GM19351 (cell line): Measurements from ENCODE around the gene ANKRD36C.
A peak's percentile ranks its signal among the peaks of the same experiment; 100 is the strongest.
"Not testable (repeated sequence)": the region's sequence is repeated elsewhere in the genome, so short reads cannot be mapped to it uniquely, and the experiment has no call there.

Experiments
- ATAC-seq: cut with Tn5 transposase; IDR thresholded peaks from one replicate; pipeline ENCODE4 v1.9.1; 2021; ENCODE audit warnings: mild to moderate bottlenecking, moderate library complexity; ENCODE audit not compliant: unreplicated experiment

ANKRD36C gene

DNA sequence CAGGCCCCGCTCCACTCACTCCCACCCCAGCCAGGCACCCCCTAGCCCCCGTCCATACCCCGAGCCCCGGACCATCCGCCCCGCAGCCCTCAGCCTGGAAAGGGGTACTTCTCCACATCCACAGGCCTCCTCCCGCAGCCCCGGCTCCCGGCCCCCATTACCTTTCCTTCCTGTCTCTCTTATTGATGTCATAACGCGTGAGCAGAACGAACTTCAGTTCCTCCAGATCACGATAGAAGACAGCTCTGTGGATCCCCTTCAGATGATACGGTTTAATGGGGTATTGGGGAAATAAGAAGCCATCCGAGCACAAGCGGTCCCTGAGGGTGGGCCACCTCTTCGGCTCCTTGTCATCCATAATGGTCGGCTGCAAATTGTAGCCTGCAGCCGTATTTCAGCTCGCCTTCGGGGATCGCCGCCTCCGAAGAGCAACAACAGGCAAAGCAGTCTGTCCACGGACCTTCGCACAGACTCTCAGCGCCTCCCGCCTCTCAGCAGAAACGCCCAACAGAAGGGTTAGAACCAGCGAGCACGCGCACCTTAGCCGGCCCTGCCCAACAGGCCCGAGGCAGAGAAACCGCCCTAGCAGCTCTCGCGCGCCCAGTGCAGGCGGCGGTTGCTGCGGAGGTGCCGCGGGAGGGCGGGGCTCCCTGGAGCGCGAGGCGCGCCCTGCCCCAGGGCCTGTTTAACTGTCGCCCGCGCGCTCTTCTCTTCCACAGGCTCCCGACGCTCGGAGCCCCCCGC lies at the start of gene ANKRD36C:
ANKRD36C (minus strand) TSS at position 474 of the 744 bp plus-strand sequence; CDS start at position 358, 116 bp downstream.
- ATAC-seq = peak; percentile 95

GRCh38 chr2:96035554-96035953 lies 43.9 kb upstream of the ANKRD36C start:
- not testable (repeated sequence) for ATAC-seq

GRCh38 chr2:96034792-96035191 lies 43.2 kb upstream of the ANKRD36C start, which contains the start of gene GPAT2:
GPAT2 (minus strand) TSS chr2:96034916; CDS start chr2:96032359, 2,557 bp downstream.
- not testable (repeated sequence) for ATAC-seq

DNA sequence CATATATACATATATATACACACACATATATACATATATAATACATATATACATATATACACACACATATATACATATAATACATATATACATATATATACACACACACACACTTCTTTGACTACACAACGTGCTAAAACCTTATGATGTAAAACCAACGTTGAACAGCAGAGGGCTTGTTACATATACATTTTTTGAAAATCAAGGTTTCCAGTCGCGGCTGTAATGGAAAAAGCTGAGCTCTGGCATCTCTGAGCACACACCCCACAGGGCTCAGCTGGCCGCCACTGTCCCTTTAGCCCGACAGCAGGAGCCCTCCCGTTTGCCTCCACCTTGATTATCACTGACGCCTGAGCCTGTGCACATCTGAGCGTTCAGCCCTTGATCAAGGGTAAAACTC lies 42.4 kb upstream of the ANKRD36C start:
- not testable (repeated sequence) for ATAC-seq

DNA sequence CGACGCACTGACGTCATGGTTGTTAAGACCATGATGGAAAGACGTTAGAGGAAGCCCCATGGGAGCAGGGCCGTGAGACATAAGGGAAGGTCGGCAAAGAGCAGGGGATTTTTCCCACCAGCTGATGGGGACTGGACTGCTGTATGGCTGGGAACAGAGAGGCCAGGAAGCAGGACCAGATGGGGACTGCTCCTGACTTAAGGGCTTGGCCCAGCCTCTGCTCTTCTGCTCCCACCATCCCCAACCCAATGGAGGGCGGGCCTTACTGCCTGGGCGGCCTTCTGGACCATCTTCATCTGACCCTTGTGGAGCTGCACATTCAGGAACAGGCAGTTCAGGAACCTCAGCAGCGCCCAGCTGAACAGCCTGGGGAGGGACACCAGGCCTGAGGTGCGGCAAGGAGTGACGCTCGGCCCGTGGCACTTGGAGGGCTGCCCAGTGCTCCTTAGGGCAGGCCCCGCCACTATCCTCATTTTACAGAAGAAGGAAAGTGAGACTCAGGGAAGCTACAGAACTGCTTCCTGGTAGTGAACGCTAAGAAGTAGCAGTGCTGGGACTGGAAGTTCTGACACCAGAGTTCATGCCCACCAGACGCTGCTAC lies 36.2 kb upstream of the ANKRD36C start:
- ATAC-seq = not testable (repeated sequence)

- ATAC-seq = not testable (repeated sequence)
Measured at GRCh38 chr2:96025755-96026154, 34.1 kb upstream of the ANKRD36C start.

DNA sequence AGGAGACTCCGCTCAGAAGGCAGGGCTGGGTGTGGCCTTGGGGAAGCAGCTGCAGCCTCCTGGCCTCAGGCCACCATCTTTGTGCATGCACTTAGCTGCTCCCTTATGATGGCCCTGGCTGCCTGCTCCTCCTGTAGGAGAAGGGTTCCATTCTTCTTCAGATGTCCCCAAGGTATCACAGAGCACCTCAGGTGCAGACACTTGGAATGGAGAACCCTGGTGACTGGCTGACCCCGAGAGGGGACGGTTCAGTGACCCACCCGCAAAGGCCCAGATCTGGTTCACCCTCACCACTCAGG lies 33.5 kb upstream of the ANKRD36C start:
- no peak for ATAC-seq

GRCh38 chr2:96024336-96025193 lies 32.9 kb upstream of the ANKRD36C start:
- ATAC-seq = no peak

- not testable (repeated sequence) for ATAC-seq
Measured at GRCh38 chr2:96023701-96024100, 32.1 kb upstream of the ANKRD36C start.

GRCh38 chr2:96022701-96023447 lies 31.2 kb upstream of the ANKRD36C start:
- not testable (repeated sequence) for ATAC-seq

GRCh38 chr2:96022126-96022525 lies 30.5 kb upstream of the ANKRD36C start:
- ATAC-seq = not testable (repeated sequence)

DNA sequence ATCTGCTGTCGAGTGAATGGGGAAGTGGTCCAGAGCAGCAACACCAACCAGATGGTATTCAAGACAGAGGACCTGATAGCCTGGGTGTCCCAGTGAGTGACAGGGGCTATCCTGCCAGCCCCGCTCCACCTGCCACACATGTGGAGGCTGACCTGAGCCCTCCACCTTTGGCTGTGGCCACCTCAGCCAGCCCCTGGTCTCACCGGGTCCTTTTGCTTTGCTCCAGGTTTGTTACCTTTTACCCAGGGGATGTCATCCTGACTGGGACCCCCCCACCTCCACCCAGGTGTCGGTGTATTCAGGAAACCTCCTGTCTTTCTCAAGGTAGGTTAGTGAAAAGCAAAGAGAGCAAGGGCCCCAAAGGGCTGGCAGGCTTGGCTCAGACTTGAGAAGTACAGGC lies 29.5 kb upstream of the ANKRD36C start:
- ATAC-seq = not testable (repeated sequence)

GRCh38 chr2:96019909-96020590 lies 28.4 kb upstream of the ANKRD36C start:
- ATAC-seq = not testable (repeated sequence)

DNA sequence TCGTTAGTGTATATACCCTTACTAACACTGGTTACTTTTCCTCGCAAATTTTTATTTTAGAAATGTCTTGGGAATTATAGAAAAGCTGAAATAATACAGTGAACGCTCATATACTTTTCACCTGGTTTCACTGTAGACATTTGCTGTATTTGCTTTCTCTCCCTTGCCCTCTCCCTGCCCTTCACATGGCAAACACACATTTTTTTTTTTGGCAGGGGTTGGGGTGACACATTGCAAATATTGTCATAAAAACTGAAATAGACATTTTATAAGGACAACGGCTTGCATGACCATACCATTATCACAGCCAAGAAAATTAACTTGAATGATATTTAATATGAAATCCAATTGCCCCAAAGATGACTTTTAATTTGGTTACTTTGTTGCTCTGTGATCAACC lies 24.7 kb upstream of the ANKRD36C start:
- not testable (repeated sequence) for ATAC-seq

GRCh38 chr2:96012792-96013264 lies 21.2 kb upstream of the ANKRD36C start:
- ATAC-seq = not testable (repeated sequence)

DNA sequence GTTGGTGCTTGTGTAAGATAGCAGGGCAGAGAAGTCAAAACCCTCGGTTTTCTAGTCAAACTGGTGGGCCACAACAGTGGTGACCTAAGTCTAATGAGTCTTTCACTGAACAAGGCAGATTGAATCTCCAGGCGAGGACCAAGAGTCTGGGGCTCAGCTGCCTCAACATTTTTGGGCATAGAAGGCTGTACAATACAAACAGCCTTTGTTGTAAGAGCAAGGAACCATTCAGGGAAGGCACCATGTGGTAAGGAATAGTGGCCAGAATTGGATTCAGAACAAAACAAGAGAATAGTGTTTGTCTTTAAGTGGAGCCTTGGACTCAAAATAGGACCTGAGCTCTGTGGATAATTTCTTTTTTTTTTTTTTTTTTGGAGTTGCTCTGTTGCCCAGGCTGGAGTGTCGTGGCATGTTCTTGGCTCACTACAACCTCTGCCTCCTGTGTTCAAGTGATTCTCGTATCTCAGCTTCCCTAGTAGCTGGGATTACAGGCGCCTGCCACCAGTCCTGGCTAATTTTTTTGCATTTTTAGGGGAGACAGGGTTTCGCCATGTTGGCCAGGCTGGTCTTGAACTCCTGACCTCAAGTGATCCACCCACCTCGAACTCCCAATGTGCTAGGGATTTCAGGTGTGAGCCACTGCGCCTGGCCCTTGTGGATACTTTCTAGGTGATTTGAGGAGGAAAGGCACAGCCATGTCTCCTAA lies 20.6 kb upstream of the ANKRD36C start:
- not testable (repeated sequence) for ATAC-seq

DNA sequence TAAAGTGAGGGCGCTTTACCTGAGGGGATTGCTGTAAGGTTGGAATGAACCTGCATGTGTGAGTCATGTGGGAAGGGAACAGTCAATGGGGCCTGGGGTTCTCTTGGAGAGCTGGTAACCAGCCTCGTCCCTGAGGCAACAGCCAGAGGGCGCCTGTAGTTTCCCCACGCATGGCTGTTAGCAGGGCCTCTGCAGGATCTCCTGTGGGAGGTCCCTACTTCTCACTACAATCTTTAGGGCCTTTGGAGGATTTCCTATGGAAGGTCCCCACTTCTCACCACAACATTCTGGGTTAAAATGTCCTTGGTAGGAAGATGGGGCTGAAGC lies 19.5 kb upstream of the ANKRD36C start:
- peak; percentile 29 for ATAC-seq

DNA sequence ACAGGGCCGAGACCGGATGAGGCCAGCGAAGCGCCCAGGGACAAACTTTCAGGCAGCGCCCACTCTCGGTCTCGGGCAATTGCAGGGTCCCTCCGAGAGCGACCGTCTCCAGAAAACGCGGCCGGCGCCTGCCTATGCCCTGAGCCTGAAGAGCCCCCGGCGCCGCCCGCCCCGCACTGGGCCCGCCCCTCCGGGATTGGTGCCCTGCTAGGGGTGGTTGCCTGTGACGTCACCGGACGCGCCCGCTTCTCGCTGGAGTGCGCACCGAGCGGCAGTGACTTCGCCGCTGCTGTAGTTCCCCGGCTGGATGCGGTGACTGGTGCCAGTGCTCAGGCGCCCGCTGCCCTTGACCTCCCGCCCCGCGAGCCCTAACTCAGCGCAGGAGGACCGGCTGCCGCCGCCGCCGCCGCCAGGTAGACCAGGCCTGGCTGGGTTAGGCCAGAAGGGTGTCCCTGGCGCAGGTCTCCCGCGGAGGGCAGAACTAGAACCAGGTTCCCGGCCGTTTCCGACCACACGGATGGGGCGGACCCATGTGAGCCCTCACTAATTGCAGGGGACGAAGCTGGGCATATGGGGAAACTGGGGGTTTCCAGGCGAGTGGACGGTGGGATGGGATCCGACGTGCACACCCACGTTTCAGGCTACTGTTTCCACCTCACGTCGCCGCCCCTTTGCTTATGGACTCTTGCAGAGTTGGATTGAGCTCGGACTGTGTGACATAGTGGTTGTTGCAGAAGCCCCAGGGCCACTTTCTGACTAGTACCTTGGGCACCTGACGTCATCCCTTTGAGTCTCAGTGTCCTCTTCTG lies 18.9 kb upstream of the ANKRD36C start:
- peak; percentile 98 for ATAC-seq

- not testable (repeated sequence) for ATAC-seq
Measured at GRCh38 chr2:96009833-96010232, 18.2 kb upstream of the ANKRD36C start.
